ENCODE measurements around the gene FUCA2. TPM values are rescaled to one million over a fixed set of nuclear protein-coding genes. Genes with fewer than 3 reads are reported as not detected.

Gene FUCA2
- total and polyA plus RNA-seq, 4 donors: 24.8 to 79.3 (median 41.5) TPM

DNA sequence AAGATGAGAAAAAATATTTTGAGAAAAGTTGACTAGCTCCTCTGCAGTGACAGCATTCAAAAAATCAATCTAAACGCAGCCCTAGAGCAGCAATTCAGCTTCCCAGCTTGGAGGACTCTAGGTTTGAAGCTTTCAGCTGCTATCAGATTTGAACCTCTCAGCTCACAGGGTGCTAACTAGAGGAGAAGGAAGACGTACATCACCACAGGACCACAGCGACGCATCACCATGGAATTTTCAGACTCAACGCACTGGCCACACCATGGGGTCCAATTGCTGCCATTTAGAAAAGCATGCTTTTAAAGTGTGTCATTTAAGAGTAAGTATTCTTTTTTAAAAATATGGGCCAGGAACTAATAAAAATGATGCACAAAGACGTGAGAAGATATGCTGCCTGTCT, 45.0 kb upstream of the FUCA2 start:
- Histone ChIP-seq H3K4me3 (no peak overlapping the region), H3K27me3 (ENCODE audit: control insufficient read depth in 3 of 3, insufficient read depth in 3 of 3, low read length in 2 of 3) (no peaks in the 10 kb centered on the region), H3K36me3 (ENCODE audit: control insufficient read depth in 4 of 4, insufficient read depth in 4 of 4, low read length in 4 of 4) (no peaks in the 10 kb centered on the region), H3K27ac (ENCODE audit: low read depth in 1 of 2, low read length in 1 of 2) (no peak overlapping the region), H3K4me1 (ENCODE audit: control insufficient read depth in 5 of 5, insufficient read depth in 5 of 5, low read length in 5 of 5) (peaks cover 0 to 6% (median 0%) of the 10 kb centered on the region in 5 donors), H3K9me3 (ENCODE audit: control insufficient read depth in 4 of 4, insufficient read depth in 3 of 4, low read length in 3 of 4) (no peaks in the 10 kb centered on the region), H3K9ac (ENCODE audit: insufficient read depth in 1 of 2, low read length in 2 of 2) (no peak overlapping the region)
- WGBS, 2 donors: 93 to 96% methylated on average over 6 of the region's 6 CpGs
- TF ChIP-seq CTCF (IDR thresholded peaks at IDR 0.05; ENCODE audit: control extremely low read depth, extremely low read depth): no peak
- DNase-seq: no peak
- ATAC-seq (ENCODE audit: insufficient read depth, low FRiP score): no peak

DNA sequence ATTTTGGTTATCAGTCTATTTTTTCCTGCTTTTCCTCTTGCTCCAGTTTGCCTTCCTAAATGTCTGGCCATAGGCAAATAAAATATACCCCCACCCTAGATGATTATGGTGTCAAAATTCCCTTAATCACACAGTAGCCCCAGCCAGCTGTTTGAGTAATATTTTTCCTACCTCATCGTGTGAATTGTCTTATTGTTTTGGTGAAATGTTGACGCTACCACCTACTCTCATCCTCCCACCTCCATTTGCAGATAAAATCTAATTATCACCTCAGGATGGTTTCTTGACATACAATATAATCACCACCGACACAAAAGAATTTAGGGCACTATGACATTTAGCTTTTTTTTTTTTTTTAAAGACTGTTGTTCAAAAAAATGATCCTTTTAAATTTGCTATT, 44.1 kb upstream of the FUCA2 start:
- Histone ChIP-seq H3K4me1 (ENCODE audit: control insufficient read depth in 5 of 5, insufficient read depth in 5 of 5, low read length in 5 of 5) (peaks cover 0 to 6% (median 0%) of the 10 kb centered on the region in 5 donors), H3K27ac (ENCODE audit: low read depth in 1 of 2, low read length in 1 of 2) (no peak overlapping the region), H3K27me3 (ENCODE audit: control insufficient read depth in 3 of 3, insufficient read depth in 3 of 3, low read length in 2 of 3) (no peaks in the 10 kb centered on the region), H3K9ac (ENCODE audit: insufficient read depth in 1 of 2, low read length in 2 of 2) (no peak overlapping the region), H3K9me3 (ENCODE audit: control insufficient read depth in 4 of 4, insufficient read depth in 3 of 4, low read length in 3 of 4) (no peaks in the 10 kb centered on the region), H3K4me3 (no peak overlapping the region), H3K36me3 (ENCODE audit: control insufficient read depth in 4 of 4, insufficient read depth in 4 of 4, low read length in 4 of 4) (no peaks in the 10 kb centered on the region)
- TF ChIP-seq CTCF (IDR thresholded peaks at IDR 0.05; ENCODE audit: control extremely low read depth, extremely low read depth): no peak
- ATAC-seq (ENCODE audit: insufficient read depth, low FRiP score): no peak
- DNase-seq: no peak
- 76 to 90% methylated on average over 3 of the region's 3 CpGs for WGBS, 2 donors

- Histone ChIP-seq H3K27ac (ENCODE audit: low read depth in 1 of 2, low read length in 1 of 2) (no peak overlapping the region), H3K4me3 (no peak overlapping the region), H3K36me3 (ENCODE audit: control insufficient read depth in 4 of 4, insufficient read depth in 4 of 4, low read length in 4 of 4) (no peaks in the 10 kb centered on the region), H3K9me3 (ENCODE audit: control insufficient read depth in 4 of 4, insufficient read depth in 3 of 4, low read length in 3 of 4) (no peaks in the 10 kb centered on the region), H3K27me3 (ENCODE audit: control insufficient read depth in 3 of 3, insufficient read depth in 3 of 3, low read length in 2 of 3) (no peaks in the 10 kb centered on the region), H3K4me1 (ENCODE audit: control insufficient read depth in 5 of 5, insufficient read depth in 5 of 5, low read length in 5 of 5) (peaks cover 0 to 6% (median 0%) of the 10 kb centered on the region in 5 donors), H3K9ac (ENCODE audit: insufficient read depth in 1 of 2, low read length in 2 of 2) (no peak overlapping the region)
- DNase-seq: no peak
- ATAC-seq (ENCODE audit: insufficient read depth, low FRiP score): no peak
- WGBS, 2 donors: 19 to 42% methylated on average over 4 of the region's 4 CpGs
- TF ChIP-seq CTCF (IDR thresholded peaks at IDR 0.05; ENCODE audit: control extremely low read depth, extremely low read depth): no peak
Measured at GRCh38 chr6:143555071-143555492, 43.6 kb upstream of the FUCA2 start.

DNA sequence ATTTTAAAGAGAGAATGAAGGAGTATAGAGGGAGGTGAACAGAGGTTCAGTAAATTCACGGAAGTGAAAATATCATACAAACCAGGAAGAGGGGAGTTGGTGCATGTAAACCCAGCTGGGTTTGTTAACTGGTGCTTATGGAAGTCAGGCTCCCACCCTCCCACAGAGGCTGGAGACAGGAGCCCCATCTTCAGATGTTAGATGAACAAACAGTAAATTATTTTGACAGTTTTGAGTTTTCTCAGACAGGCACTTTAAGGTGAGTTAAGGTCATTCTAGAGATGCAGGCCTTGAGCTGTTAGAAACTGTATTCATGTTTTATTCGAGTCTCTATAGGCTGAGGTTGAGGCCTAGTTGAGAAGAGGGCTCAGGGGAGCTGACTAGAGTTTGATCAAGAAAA, 41.8 kb upstream of the FUCA2 start:
- no peak overlapping the region for H3K9ac ChIP-seq (ENCODE audit: insufficient read depth in 1 of 2, low read length in 2 of 2)
- H3K36me3 ChIP-seq (ENCODE audit: control insufficient read depth in 4 of 4, insufficient read depth in 4 of 4, low read length in 4 of 4): no peaks in the 10 kb centered on the region
- no peaks in the 10 kb centered on the region for H3K27me3 ChIP-seq (ENCODE audit: control insufficient read depth in 3 of 3, insufficient read depth in 3 of 3, low read length in 2 of 3)
- TF ChIP-seq CTCF (IDR thresholded peaks at IDR 0.05; ENCODE audit: control extremely low read depth, extremely low read depth): no peak
- DNase-seq (no peak), ATAC-seq (ENCODE audit: insufficient read depth, low FRiP score) (no peak)
- H3K9me3 ChIP-seq (ENCODE audit: control insufficient read depth in 4 of 4, insufficient read depth in 3 of 4, low read length in 3 of 4): no peaks in the 10 kb centered on the region
- WGBS, 2 donors: 88 to 90% methylated on average over 2 of the region's 2 CpGs
- no peak overlapping the region for H3K4me3 ChIP-seq
- no peak overlapping the region for H3K27ac ChIP-seq (ENCODE audit: low read depth in 1 of 2, low read length in 1 of 2)
- H3K4me1 ChIP-seq (ENCODE audit: control insufficient read depth in 5 of 5, insufficient read depth in 5 of 5, low read length in 5 of 5): peaks cover 0 to 6% (median 0%) of the 10 kb centered on the region in 5 donors
